Activated CD4-positive, CD25-positive, alpha-beta regulatory T cell treated with anti-CD3 and anti-CD28 coated beads, Interleukin-2, amount 50 U/mL, for 72 hours (primary cell): Measurements from ENCODE around the gene YLPM1.

Experiments
- DNase-seq: peaks from one replicate; pipeline ENCODE4 v3.0.0; 2021

The YLPM1 gene

DNA sequence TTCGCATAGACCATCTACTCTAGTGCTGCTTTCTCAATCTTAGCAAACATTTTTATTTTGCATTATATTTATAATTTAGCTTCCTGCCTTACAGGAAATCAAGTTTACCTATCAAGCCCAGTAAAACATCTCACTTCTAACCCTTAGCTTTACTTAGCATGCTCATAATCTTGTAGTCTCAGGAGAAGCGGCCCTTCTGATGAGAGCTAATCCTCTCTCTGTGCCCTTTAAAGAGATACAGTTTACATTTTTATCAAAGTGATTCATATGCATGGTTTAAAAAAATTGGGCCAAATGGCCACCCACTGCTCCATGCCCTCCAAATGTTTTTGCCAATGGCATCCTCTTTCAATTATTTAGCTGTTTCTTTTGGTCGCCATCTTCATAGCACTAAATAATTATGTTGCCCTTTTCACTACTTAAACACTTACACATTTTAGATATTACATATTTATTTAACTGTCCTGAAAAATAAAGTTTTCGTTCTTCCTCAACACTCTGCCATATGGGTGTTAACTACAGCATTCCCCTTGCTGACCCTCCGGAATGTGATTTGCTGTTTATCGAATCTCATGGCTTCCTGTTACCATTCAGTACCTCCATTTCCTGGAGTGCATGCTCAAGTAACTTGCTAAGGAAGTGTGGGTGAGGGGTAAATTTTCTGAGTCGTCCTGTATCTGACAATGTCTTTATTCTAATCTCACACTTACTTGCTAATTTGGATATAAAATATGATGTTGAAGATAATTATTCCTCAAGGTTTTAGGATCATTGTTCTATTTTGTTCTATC lies 29.3 kb downstream of the YLPM1 start:
- no peak for DNase-seq

DNA sequence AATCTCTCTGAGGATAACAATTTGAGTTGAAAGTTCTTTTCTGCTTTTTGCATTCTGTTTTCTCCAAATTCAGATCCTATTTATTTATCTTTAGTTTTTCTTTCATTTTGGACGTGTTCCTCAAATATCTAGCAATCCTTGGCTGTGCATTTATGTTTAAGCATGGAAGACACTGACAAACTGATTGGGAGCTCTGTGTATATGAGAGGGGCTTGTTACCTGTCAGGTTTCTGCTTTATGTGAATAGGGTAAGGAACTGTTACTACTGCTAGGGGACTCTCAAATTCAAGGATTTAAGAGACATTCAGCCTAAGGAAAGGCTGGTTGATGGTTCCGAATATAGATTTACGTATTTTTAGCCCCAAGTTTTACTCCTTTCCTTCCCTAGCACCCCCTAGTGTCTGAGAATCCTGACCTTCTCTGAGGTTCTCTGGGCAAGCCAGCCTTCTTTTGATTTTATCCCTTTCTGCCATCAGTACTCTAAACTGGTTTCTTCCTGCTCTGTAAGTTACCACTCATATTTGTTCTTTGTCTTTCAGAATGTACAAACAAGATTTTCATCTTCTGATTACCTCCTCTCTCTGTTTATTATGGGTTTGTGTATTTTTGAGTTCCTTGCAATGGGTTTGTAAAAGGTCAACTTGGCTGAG lies 30.5 kb downstream of the YLPM1 start:
- DNase-seq: no peak

DNA sequence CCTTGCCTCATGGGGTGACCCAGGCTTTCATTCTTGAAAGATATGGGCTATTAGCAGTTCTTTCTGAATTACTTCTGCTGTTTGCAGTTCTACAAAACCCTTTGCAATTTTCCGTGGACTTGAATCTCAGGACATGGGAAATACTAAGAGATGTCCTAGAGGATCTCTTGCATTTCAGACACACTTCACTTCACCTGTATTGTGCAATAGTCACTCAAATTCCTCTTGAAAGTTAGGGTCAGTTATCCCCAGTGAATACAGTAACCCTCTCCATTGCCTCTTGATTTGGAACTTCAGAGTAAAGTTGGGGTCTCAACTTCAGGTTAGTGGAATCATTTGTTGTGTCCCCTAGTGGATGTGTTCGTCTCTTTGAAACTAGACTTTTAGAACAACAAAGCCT lies 31.8 kb downstream of the YLPM1 start:
- DNase-seq: no peak

DNA sequence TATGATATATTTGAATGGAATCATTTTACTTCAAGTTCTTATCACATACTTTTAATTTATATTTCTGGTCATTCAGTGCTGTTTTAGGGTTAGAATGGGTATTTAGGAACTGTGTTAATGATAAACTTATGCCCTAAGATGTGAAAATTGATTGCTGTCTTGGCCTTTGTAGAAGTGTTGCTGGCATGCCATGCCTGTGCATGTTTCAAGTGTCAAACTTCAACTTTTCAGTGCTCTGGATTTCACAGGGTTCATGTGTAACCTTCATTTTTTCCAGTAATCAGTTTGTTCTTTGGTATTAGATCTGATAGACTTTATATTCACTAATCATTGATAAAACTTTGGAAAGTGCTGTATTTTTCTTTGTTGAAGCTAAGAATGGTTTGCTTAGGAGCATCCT lies 36.6 kb downstream of the YLPM1 start:
- DNase-seq: no peak

DNA sequence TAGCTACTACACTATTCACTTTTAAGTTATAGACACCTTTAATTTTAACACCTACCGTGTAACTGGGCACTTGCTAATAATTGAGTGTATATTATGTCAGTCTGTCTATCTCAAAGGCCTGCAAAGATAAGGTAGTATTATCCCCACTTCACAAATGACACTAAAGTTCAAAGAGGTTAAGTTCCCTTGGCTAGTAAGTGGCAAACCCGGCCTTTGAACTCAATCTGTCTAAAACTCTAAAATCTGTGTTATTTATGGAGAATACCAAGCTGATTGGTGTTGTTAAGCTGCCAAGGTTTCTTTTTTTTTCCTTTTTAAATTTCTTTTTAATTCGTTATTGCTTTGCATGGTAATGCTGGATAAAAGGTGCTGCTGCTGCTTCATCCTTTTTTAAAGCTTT lies 37.7 kb downstream of the YLPM1 start:
- DNase-seq: no peak

DNA sequence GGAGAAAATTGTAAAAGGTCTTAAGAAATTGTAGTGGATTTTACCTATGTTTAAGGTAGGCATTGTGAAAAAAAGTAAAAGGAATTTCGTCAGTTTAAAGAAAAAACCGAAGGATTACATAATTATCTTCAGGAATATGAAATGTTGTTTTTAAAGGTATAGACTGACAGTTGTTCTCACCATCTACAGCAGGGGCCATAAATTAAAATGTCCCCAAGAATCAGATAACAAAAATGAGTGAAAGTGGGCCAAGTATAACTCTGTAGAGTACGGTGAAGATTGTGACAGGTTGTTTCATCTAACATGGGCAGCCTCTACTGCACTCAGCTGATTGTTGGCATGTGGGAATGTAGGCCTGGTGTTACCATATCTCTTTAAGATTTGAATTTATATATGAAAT lies 38.3 kb downstream of the YLPM1 start:
- DNase-seq: no peak

DNA sequence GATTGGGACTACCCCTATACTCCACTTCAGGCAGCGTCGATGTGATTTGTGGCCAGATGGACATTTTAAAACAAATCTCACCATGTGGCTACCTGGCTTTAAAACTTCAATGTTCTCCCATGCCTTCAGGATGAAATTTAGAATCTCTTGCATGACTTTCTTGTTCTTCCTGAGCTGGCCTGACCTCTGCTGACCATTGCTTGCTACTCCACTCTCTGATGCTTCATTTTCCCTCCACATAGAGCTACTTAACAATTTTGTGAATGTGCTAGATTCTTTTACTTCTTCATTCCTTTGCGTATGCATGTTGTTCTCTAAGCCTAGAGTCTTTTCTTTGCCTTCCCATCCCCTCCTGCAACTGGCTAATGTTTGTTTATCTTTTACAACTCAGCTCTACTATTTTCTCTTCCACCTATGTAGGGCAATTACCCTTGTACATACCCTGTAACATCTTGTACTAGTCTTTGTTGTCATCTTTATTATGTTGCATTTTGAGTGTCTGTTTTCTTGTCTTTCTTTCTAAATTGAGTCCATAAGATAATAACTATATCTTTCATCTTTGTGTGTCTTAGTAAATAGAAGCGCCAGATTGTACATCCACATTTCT lies 41.2 kb downstream of the YLPM1 start:
- DNase-seq: no peak

DNA sequence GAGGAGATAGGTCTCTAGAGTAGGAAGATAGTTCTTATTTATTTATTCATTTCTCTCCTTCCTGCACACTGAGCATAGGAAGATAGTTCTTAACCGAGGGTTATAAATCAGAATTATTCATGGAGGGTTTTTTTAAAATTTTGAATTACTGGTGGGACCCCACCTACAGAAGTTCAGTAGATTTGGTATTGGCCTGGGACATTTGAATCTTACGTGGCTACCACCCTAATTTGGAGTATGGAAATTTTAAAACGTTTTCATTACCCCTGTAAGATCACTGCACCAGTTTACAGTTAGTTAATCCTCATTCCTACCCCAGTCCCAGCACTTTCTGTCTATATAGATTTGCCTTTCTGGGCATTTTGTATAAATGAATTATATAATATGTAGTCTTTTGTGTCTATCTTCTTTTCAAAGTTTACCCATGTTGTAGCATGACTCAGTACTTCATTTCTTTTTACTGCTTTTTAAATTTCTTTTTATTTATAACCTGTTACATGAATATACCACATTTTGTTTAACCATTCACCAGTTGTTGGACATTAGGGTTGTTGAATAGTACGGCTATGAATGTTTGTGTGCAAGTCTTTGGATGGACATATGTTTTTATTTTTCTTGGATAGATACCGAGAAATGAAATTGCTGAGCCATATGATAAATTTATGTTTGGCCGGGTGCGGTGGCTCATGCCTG lies 44.9 kb downstream of the YLPM1 start:
- no peak for DNase-seq

DNA sequence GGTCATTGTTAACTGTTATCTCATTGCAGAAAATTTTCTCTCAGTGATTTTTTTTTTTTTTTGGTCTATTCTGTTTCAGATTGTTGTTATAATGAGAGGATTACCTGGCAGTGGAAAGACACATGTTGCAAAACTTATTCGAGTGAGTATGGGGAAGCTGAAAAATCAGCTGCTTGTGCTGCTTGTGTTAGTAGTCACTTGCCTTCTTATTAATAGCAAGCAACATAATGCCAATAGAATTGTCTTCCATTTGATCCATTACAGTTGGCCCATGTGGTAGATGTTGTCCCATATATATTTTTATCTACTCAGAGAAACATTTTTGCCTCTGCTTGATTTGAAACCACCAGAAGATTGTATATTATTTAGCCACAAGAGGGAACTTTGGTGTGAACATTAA lies 53.0 kb downstream of the YLPM1 start:
- no peak for DNase-seq

DNA sequence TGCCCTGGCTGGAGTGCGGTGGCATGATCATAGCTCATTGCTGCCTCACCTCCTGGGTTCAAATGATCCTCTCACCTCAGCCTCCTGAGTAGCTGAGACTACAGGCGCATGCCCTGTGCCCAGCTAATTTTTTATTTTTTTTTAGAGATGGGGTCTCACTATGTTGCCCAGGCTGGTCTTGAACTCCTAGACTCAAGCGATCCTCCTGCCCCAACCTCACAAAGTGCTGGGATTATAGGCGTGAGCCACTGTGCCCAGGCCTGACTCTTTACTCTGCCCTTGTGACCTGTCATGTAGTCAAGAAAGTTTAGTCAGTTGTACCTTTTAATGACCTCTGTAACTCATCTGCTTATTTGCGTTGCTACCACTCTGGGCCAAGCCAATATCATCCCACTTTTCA lies 57.2 kb downstream of the YLPM1 start:
- DNase-seq: no peak

DNA sequence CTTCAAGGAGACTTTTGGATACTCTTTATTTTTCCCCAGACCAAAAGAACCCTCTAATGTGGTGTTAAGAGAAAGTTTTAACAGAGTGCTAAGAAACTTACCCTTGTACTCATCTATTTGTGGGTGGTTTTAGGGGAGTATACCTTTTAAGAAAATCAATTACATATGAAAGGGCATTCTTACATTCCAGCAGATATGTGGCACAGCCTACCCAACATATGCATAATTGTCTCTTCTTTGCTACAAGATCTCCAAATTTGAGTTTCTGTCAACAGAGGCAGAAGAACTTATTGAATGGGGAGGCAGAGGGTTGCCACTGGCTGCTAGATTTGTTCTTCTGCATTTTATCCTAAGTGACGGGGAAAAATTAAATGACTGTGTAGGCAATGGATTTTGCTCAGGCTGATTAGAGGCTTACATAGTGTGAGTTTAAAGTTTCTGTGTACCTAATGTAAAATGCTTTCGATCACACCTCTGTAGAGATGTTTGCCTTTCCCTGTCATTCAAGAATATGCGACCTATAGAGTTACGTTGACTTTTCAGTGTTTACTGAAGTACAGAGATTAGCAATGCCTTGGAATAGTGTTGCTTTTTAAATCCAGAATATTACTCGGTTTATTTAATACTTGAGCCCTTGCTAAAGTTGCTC lies 58.3 kb downstream of the YLPM1 start:
- DNase-seq: no peak

DNA sequence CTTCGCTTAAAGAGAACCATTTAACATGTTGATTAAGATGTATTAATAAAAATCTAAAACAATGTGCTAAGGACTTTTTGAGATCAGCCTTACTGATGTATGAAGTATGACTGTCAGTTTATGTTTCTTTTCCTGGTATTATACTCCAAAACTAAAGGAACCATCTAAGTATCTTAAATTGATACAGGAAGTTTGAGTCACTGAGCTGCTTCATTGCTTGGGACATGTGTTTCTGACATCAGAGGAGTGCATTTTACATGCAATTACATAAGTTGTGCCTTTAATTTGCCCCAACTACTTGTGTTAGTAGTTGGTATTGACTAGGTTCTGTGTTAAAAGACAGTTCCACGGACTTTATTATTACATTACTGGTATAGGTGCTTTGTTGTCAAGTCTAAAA lies 61.9 kb downstream of the YLPM1 start:
- DNase-seq: no peak

DNA sequence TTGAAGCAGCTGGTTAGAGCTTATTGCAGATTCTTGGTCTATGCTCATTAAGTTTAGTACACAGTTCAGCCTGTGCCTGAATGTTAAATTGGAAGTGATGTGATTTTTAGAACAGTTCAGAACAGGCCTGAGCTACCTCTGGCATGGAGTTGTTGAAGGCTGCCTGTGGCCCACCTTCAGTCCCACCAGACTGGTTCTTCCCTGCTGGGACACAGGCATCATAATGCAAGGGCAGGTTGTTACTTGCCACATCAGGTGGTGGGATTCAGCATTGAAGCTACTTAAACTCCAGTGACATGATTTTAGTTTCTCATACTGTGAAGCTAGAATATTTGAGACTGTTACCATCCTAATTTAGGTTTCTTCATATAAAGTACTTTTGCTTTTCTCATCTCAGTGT lies 63.5 kb downstream of the YLPM1 start:
- no peak for DNase-seq

DNA sequence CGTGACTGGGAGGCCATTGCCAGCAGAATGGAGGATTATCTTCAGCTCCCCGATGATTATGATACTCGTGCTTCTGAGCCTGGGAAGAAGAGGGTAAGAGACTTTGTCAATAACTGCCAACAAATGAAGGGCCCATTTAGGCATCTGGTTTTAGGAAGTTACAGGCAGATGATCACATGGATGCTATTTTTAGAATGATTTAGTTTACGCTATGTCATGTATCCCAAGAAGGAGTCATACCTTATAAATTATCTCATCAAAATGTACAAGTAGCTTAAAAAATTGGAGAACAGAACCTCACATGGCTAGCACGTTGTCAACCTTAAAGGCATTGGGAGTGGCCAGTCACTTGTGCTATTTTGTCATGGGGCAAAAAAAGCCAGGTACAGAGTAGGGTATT lies 66.1 kb downstream of the YLPM1 start:
- DNase-seq: no peak

DNA sequence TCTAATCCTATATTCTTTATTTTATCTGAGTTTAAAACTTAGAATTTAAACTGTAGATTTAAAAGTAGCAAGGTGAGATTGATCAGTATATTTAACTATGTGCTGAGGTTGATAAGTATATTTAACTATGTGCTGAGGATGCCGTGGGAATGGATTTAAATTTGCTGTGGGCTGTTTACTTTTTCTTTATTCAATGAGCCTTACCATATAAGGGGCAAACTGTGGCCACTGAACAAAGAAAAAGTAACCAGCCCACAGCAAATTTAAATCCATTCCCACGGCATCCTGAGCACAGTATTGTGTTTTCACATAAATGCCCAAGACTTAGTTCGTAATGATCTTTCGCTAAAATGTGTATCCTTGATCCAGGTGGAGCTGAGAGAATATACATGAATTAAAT lies 69.7 kb downstream of the YLPM1 start:
- DNase-seq: no peak

DNA sequence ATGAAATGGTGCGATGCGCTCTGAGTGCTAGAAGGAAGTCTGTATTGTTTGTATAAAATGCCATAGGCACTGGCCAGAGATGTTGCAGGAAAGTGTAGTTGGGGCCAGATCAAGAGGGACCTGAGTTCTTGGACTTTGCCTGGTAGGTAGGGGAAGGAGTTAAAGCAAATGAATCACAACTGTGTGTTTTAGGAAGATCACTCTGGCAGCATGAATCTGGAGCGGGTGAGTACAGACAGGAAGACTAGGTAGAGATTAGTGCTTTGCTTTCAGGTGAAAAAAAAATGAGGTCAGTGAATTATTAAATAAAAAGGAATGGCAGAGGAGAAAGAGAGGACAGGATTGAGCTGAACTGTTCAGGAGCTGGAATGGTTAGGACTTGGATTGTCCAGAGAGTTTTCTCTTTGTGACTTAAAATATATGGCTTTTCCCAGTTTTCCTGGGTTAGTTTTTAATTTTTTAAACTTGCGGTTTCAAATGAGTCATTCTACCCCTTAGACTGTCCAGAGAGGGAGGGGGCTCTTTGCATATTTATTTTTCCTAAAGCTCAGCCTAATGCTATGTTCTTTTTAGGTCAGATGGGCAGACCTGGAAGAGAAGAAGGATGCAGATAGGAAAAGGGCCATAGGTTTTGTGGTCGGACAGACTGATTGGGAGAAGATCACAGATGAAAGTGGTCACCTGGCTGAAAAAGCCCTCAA lies 71.7 kb downstream of the YLPM1 start:
- no peak for DNase-seq

DNA sequence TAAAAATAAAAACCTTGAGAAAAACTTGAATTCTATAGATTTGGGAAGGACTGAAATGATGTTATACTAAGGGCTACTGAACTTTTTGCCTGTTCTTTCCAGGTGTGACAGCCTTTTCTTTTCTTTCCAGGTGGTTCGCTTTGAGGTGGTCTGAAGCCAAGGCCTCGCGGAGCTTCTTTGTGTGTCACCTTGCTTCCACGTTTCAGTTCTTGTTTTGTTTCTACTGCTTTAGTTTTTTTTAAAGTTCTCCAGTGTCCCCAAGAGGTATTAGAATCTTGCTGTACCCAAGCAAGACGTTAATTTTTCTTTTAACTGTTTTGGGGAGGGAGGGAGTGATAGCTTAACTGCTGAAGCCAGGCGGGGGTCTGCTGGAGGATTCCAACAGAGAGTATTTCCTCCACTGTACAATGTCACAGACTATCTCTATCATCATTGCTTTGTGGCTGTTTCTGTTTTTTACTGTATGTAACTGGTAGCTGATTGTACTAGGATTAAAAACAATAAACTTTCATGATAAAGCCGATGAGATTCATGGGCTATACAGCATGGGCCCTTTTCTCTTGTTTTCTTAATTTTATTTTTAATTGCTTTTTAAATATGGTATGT lies 72.6 kb downstream of the YLPM1 start:
- DNase-seq: no peak

DNA sequence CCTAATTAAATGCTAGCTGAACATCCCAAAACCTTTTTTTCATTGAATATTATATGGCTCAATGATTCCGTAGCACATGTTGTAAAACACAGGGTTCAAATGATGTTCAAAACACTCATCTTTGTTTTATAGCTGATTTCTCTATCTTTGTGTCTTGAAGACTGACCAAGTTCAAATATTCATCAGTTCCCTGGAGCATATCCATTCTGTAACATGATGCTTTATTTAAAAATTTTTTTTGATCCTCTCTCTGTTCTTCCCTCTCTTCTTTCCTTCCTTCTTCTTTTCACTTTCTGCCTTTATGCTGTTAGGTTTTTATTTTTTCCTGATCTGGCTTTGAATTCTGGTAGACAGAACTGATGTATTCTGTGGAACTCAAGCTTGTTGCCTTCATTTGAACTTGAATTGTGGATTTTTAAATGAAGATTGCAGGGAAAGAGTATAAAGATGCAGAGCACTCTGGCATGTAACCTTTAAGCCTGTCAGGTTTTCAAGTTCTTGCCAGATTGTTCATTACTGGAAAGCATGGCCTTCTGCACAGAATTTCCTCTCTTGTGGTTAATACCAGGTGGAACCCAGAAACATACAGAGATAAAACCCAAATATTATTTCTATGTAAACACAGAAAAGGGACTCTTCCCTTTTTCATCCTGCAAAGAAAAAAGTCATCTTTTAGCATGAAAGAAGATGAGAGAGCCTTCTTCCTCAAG lies 73.3 kb downstream of the YLPM1 start:
- no peak for DNase-seq

DNA sequence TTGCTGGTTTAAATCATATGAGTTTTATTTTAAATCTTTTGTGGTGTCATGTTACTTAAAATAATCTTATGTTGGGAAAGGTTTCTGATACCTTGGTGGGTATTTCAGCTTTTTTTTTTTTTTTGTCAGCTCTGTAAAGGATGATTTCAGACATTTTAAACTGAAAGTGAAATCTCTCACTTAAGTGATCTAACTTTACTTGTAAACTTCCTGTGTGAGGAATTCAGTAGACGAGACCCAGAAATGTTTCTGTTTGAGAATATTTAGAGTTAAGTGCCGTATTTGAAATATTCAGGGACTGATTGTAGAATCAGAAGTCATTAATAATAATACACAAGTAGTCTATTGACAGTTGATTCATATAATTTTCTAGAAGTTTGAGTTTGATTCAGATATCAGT lies 75.0 kb downstream of the YLPM1 start:
- no peak for DNase-seq

DNA sequence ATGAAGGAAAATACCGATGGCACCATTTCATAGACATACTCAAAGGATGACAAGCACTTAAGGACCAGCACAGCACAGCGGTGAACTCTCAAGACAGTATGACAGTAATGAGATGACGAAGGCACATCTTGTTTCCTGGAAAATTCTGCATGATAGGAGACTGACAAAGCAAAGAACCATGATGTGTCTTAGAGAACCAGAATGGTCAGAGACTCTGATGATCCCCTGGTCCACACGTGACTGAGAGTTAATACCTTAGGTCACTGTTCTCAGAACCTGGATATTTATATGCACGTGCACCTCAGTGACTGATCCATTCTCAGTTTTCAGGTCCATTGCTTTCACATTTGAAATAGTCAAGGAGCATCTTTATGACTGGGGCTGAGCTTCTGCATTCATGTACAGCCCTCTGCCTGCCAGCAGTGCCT lies 77.5 kb downstream of the YLPM1 start:
- DNase-seq: no peak
